Mucosa of descending colon (tissue), 3 donors: ENCODE data around the gene TRNP1. TPM values are rescaled to one million over a fixed set of nuclear protein-coding genes. Genes with fewer than 3 reads are reported as not detected.

ENCODE experiments used
- ATAC-seq: fragments of 200-7000 bp; cut with Tn5 transposase; one replicate; pipeline ENCODE4 v1.9.1; 2020; ENCODE audit warnings: mild to moderate bottlenecking, moderate library complexity
- DNase-seq, 3 donors: peaks; one replicate each; pipeline ENCODE4 v3.0.0-alpha.2; 2020
- H3K36me3 ChIP-seq: fragments of 200-600 bp; one replicate; pipeline ENCODE4 v1.8.0; 2021; ENCODE audit warnings: low read depth, mild to moderate bottlenecking
- H3K4me1 ChIP-seq: fragments of 200-600 bp; one replicate; pipeline ENCODE4 v1.8.0; 2021; ENCODE audit warnings: low read depth, mild to moderate bottlenecking
- H3K4me3 ChIP-seq: fragments of 200-600 bp; one replicate; pipeline ENCODE4 v1.8.0; 2021; ENCODE audit warnings: mild to moderate bottlenecking
- H3K9me3 ChIP-seq: fragments of 200-600 bp; one replicate; pipeline ENCODE4 v1.8.0; 2021; ENCODE audit warnings: mild to moderate bottlenecking
- CTCF ChIP-seq: fragments of 200-600 bp; IDR thresholded peaks from one replicate; pipeline ENCODE4 v1.8.0; 2022; ENCODE audit warnings: antibody characterized with exemption, mild to moderate bottlenecking
- intact Hi-C, 2 donors: fragments of 100-400 bp; cut with DNase I in 1 of 2; cut with micrococcal nuclease in 1 of 2; formaldehyde crosslinking; loops; one replicate each; pipeline versions ENCODE4 v1.11.0 to v1.11.1; 2022; cut with DNase I, micrococcal nuclease
- total RNA-seq, 3 donors: library from RNA; stranded (reverse); fragmentation: NEBNext Ultra II Directional in 2 of 3; extraction: Animal tissue kit (Norgen Biotek cat#: 25700) in 2 of 3; gene quantifications; one replicate each; pipeline versions ENCODE4 v1.2.1 to v1.2.4, GENCODE V29; 2021 to 2023
- donor health status: DM: no; HTN: no; CAD: no; lungs with moderate emphysema.
- donor health status: DM: no; HTN: no; CAD: no.
- donor health status: DM: no; HTN: yes; CAD: no.

The TRNP1 gene
- total RNA-seq, 3 donors from 2014 or later = 1.0 to 16.8 (median 3.0) TPM

GRCh38 chr1:26972821-26973220 is 20.7 kb upstream of the TRNP1 start:
- intact Hi-C loops = no loop called here

GRCh38 chr1:26976621-26977510 is 16.6 kb upstream of the TRNP1 start:
- no peaks in the 10 kb centered on the region for H3K9me3 ChIP-seq
- no peaks in the 10 kb centered on the region for H3K4me1 ChIP-seq
- intact Hi-C loops = no loop called here
- no peak for TF ChIP-seq CTCF
- peak; percentile 43 for ATAC-seq
- no peaks in the 10 kb centered on the region for H3K36me3 ChIP-seq
- DNase-seq = no peak
- no peak overlapping the region for H3K4me3 ChIP-seq

More at GRCh38 chr1:26972821-26973220, 20.7 kb upstream of the TRNP1 start:
- H3K9me3 ChIP-seq = no peaks in the 10 kb centered on the region
- DNase-seq = no peak
- H3K4me3 ChIP-seq = no peak overlapping the region
- no peak for TF ChIP-seq CTCF
- H3K4me1 ChIP-seq = no peaks in the 10 kb centered on the region
- no peaks in the 10 kb centered on the region for H3K36me3 ChIP-seq
- no peak for ATAC-seq

DNA sequence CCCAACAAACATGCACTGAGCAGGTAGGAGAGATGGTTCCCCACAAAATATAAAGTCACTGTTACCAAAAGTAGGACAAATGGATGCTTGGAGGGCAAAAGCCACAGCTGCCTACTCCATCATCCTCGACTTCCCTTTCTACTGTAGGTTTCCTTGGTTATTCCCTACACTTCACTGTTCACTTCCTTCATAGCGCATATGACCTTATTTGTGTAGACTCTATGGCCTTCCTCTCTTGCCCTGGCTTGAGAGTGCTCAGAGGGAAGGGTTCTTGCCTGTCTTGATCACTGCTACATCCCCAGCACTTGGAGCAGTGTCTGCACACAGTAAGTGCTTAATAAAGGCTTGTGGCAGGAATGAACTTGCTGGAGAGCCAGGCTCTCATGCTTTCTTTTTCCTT is 14.6 kb upstream of the TRNP1 start:
- Histone ChIP-seq H3K4me1 (no peaks in the 10 kb centered on the region), H3K4me3 (no peak overlapping the region), H3K36me3 (no peaks in the 10 kb centered on the region), H3K9me3 (no peaks in the 10 kb centered on the region)
- intact Hi-C loops = no loop called here
- ATAC-seq (no peak), DNase-seq (no peak)
- TF ChIP-seq CTCF = no peak

GRCh38 chr1:26981146-26981846 is 12.2 kb upstream of the TRNP1 start:
- ATAC-seq = no peak
- Histone ChIP-seq H3K9me3 (no peaks in the 10 kb centered on the region), H3K4me3 (no peak overlapping the region), H3K36me3 (no peaks in the 10 kb centered on the region), H3K4me1 (no peaks in the 10 kb centered on the region)
- TF ChIP-seq CTCF = no peak
- intact Hi-C loops = no loop called here
- DNase-seq = no peak

DNA sequence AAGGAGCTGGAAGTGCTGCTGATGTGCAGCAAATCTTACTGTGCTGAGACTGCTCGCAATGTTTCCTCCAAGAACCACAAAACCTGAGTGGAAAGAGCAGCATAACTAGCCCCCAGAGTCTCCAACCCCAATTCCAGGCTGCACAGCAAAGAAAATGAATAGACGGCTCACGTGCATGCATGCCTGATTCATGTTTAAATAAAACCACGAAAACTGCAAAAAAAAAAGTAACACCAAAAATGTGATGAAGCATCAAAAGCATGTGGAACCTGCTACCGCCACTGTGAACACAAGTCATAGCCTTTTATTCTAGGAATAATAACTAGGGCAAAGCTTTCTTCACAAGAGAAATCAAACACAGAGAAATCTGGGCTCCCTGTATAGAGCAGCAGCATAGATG is 9.6 kb upstream of the TRNP1 start:
- no peak for TF ChIP-seq CTCF
- no peaks in the 10 kb centered on the region for H3K4me1 ChIP-seq
- no peaks in the 10 kb centered on the region for H3K9me3 ChIP-seq
- H3K36me3 ChIP-seq = no peaks in the 10 kb centered on the region
- intact Hi-C loops = no loop called here
- DNase-seq (no peak), ATAC-seq (no peak)
- no peak overlapping the region for H3K4me3 ChIP-seq
